Measurements from ENCODE around the gene C1orf56.

The C1orf56 gene

DNA sequence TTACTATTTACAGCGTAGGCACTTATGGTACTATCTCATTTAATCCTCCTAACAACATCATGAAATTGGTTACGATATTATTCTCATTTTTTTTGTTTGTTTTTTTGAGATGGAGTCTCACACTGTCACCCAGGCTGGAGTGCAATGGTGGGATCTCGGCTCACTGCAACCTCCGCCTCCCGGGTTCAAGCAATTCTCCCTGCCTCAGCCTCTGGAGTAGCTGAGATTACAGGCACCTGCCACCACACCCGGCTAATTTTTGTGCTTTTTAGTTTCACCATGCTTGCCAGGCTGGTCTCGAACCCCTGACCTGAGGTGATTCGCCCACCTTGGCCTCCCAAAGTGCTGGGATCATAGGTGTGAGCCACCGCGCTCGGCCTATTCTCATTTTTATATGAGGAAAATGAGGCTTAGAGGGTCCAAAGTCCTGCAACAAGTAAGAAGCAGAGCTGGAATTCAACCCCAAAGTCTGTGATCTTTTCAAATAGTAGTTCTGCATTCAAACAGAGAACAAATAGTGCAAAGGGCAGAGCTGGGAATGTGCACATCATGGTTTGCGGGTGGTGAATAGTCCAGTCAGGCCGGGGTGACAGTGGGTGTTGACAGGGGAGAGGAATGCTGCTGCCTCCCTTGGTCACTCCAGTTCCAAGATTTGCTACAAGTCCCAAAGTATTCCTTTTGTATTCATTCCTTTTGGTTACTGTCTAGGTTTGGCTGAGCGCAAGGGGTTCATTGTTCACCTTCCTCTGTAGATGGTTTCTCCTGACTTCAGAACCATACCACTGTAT is 34.7 kb upstream of the C1orf56 start:
- in situ Hi-C loops (cut with MboI; ENCODE audit: low sequenced_read_pairs) = loop anchor here (10.0 kb wide), 1 partner anchor 142 kb away; the partner anchor contains the start of gene TNFAIP8L2

GRCh38 chr1:151013518-151013917 is 34.0 kb upstream of the C1orf56 start:
- in situ Hi-C loops (cut with MboI; ENCODE audit: low sequenced_read_pairs) = loop anchor here (10.0 kb wide), 1 partner anchor 141 kb away; the partner anchor contains the start of gene TNFAIP8L2

- in situ Hi-C loops (cut with MboI; ENCODE audit: low sequenced_read_pairs) = no loop called here
Observed at GRCh38 chr1:151024540-151025146, 22.9 kb upstream of the C1orf56 start.

DNA sequence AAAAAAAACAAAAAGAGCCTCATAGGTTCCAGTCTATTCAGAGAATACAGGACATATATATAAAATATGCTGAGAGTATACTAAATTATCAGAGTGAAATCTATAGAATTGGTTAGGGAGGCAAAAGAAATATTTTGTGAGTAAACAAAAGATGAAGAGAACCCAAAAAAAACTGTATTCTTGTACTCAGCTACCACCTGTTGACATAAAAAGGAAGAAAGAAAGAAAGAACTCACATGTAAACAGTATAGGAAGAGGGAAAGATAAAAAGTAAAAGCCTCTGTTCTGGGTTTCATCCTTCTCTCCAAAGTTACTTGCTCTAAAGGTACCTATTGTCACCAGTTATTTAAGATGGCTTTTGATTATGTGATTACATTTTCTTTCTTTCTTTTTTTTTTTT is 21.1 kb upstream of the C1orf56 start:
- in situ Hi-C loops (cut with MboI; ENCODE audit: low sequenced_read_pairs) = no loop called here

DNA sequence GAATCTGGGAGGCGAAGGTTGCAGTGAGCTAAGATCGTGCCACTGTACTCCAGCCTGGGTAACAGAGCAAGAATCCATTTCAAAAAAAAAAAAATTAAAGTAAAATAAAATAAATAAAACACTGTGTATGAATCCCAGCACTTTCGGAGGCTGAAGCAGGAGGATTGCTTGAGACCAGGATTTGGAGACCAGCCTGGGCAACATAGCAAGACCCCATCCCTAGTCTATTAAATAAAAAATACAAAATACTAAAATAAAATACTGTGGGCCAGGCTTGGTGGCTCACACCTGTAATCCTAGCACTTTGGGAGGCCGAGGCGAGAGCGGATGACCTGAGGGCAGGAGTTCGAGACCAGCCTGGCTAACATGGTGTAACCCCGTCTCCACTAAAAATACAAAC is 15.4 kb upstream of the C1orf56 start:
- in situ Hi-C loops (cut with MboI; ENCODE audit: low sequenced_read_pairs) = no loop called here

DNA sequence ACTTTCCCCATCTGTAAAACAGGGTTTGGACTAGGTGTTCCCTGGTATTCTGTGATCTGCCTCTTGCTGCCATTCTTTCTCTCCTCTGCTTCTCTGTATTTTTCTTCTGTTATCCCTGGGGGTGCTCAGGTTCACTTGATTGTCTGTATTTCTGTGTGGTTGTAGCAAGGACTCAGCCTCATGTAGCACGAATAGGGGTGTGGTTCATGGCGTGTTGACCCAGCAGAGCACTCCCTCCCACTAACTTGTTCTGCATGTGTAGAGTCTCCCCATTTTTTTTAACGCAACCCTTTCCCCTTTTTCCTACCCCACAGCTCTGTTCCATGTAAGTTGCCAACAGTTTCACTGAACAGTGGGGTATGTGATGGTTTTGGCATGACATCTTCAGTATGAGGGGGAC is 12.4 kb upstream of the C1orf56 start:
- in situ Hi-C loops (cut with MboI; ENCODE audit: low sequenced_read_pairs) = no loop called here

DNA sequence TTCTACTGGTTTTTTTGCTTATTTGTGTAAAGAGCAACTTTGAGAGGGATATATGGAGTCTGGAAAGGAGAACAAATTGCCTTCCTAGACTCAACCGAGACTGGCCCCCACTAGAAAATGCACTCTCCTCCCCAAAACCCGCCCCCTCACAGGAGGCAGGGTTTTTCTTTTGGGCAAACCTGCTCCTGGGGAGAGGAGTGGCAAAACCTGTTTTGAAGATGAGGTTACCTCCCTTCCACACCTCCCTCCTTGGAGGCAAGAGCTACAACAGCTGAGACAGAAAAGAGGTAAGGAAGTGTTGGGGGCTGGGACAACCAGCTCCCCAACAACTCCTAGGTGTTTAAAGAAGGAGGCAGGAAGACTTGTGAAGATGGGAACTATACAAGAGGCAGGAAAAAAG is 11.2 kb upstream of the C1orf56 start, which contains the start of gene BNIPL:
Gene BNIPL (plus strand): TSS at position 231 of the 400 bp plus-strand sequence. CDS start 140 bp downstream, at position 371.
- in situ Hi-C loops (cut with MboI; ENCODE audit: low sequenced_read_pairs) = no loop called here

- in situ Hi-C loops (cut with MboI; ENCODE audit: low sequenced_read_pairs) = no loop called here
Observed at GRCh38 chr1:151037032-151037431, 10.5 kb upstream of the C1orf56 start.

- in situ Hi-C loops (cut with MboI; ENCODE audit: low sequenced_read_pairs) = no loop called here
Observed at GRCh38 chr1:151039521-151039920, 8.0 kb upstream of the C1orf56 start.

DNA sequence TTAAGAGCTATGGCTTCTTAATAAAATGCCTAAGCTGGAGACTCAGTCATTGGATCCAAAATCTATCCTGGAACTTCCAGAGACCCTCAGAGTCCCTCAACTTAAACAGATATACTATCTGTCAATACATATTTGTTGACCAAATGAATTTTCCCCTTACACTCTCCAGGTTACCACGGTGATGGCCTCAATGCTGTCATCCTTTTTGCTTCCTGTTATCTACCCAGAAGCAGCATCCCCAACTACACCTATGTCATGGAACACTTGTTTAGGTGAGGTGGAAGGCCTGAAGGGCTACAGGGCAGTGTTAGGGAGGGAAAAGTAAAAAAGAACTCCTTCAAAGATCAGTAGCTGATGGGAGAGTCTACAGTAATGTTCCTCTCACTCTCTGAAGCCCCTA is 4.4 kb upstream of the C1orf56 start:
- in situ Hi-C loops (cut with MboI; ENCODE audit: low sequenced_read_pairs) = no loop called here

DNA sequence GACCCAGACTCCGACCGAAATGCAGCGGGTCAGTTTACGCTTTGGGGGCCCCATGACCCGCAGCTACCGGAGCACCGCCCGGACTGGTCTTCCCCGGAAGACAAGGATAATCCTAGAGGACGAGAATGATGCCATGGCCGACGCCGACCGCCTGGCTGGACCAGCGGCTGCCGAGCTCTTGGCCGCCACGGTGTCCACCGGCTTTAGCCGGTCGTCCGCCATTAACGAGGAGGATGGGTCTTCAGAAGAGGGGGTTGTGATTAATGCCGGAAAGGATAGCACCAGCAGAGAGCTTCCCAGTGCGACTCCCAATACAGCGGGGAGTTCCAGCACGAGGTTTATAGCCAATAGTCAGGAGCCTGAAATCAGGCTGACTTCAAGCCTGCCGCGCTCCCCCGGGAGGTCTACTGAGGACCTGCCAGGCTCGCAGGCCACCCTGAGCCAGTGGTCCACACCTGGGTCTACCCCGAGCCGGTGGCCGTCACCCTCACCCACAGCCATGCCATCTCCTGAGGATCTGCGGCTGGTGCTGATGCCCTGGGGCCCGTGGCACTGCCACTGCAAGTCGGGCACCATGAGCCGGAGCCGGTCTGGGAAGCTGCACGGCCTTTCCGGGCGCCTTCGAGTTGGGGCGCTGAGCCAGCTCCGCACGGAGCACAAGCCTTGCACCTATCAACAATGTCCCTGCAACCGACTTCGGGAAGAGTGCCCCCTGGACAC is 534 bp downstream of the C1orf56 start:
- in situ Hi-C loops (cut with MboI; ENCODE audit: low sequenced_read_pairs) = no loop called here

DNA sequence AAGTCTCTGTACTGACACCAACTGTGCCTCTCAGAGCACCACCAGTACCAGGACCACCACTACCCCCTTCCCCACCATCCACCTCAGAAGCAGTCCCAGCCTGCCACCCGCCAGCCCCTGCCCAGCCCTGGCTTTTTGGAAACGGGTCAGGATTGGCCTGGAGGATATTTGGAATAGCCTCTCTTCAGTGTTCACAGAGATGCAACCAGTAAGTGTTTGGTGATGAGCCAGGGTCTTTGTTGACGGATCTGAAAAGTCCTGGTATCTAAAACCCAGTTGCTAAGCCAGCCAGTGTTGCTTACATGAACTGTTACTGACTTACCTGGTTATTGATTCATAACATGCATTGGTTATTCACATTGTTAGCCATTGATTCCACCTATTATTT is 1.1 kb downstream of the C1orf56 start:
- in situ Hi-C loops (cut with MboI; ENCODE audit: low sequenced_read_pairs) = no loop called here

GRCh38 chr1:151049458-151049857 is 1.9 kb downstream of the C1orf56 start:
- in situ Hi-C loops (cut with MboI; ENCODE audit: low sequenced_read_pairs) = no loop called here

- in situ Hi-C loops (cut with MboI; ENCODE audit: low sequenced_read_pairs) = no loop called here
Observed at GRCh38 chr1:151050051-151050688, 2.6 kb downstream of the C1orf56 start.

GRCh38 chr1:151051356-151052009 is 3.9 kb downstream of the C1orf56 start:
- in situ Hi-C loops (cut with MboI; ENCODE audit: low sequenced_read_pairs) = no loop called here

GRCh38 chr1:151054971-151055547 is 7.5 kb downstream of the C1orf56 start:
- in situ Hi-C loops (cut with MboI; ENCODE audit: low sequenced_read_pairs) = no loop called here

GRCh38 chr1:151055581-151055980 is 8.0 kb downstream of the C1orf56 start:
- in situ Hi-C loops (cut with MboI; ENCODE audit: low sequenced_read_pairs) = no loop called here

DNA sequence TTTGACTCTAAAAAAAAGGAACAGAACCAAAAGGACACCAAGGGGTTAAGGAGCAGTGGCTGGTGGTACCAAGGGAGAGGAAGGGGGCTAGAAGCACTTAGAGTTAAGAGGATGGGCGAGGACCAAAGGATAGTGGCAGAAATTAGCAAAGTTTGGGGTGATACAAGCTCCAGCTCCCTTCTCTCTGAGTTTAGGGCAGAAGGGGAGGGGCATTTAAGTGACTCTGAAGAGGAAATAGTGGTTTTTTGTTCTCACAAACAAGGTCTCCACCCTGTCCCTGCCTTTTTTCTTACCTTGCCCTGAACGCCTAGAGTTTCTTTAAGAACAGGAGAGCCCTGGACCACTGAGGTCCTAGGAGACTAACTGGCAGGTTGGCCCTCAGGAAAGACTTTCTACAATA is 8.6 kb downstream of the C1orf56 start:
- in situ Hi-C loops (cut with MboI; ENCODE audit: low sequenced_read_pairs) = no loop called here

GRCh38 chr1:151058692-151059091 is 11.1 kb downstream of the C1orf56 start:
- in situ Hi-C loops (cut with MboI; ENCODE audit: low sequenced_read_pairs) = no loop called here

Measured in HL-60/S4 (cell line).